HEK293 (cell line): ENCODE data around the gene EFCAB11.

ENCODE experiments used
- BCL11A ChIP-seq: fragments of 450-650 bp; formaldehyde crosslinking; IDR thresholded peaks from 2 replicates; pipeline ENCODE4 v1.5.1; 2016; ENCODE audit warnings: low read depth, missing biosample characterization, missing genetic modification characterization
- GLIS2 ChIP-seq: fragments of 450-650 bp; formaldehyde crosslinking; IDR thresholded peaks from 2 replicates; pipeline ENCODE4 v1.5.1; 2016; ENCODE audit warnings: missing biosample characterization, missing genetic modification characterization
- HOXC10 ChIP-seq: sonication (generic); formaldehyde crosslinking; IDR thresholded peaks from 2 replicates; pipeline ENCODE4 v1.8.1; 2023; ENCODE audit warnings: mild to moderate bottlenecking, missing genetic modification reagents
- KLF1 ChIP-seq: fragments of 450-650 bp; formaldehyde crosslinking; IDR thresholded peaks from 2 replicates; pipeline ENCODE4 v1.5.1; 2016; ENCODE audit warnings: missing biosample characterization, missing genetic modification characterization
- KLF17 ChIP-seq: fragments of 450-650 bp; formaldehyde crosslinking; IDR thresholded peaks from 2 replicates; pipeline ENCODE4 v1.5.1; 2016; ENCODE audit warnings: missing biosample characterization, missing genetic modification characterization
- KLF8 ChIP-seq: fragments of 450-650 bp; formaldehyde crosslinking; IDR thresholded peaks from 2 replicates; pipeline ENCODE4 v1.5.1; 2016; ENCODE audit warnings: missing biosample characterization, missing genetic modification characterization
- KLF9 ChIP-seq: fragments of 450-650 bp; formaldehyde crosslinking; IDR thresholded peaks from 2 replicates; pipeline ENCODE4 v1.5.1; 2016; ENCODE audit warnings: missing biosample characterization, missing genetic modification characterization, low read depth
- MZF1 ChIP-seq: fragments of 450-650 bp; formaldehyde crosslinking; IDR thresholded peaks from 2 replicates; pipeline ENCODE4 v1.5.1; 2017; ENCODE audit warnings: missing biosample characterization, missing genetic modification characterization, borderline replicate concordance
- PRDM10 ChIP-seq: fragments of 450-650 bp; formaldehyde crosslinking; IDR thresholded peaks from 2 replicates; pipeline ENCODE4 v1.5.1; 2016; ENCODE audit warnings: missing biosample characterization, missing genetic modification characterization
- SCRT2 ChIP-seq: fragments of 450-650 bp; formaldehyde crosslinking; IDR thresholded peaks from 2 replicates; pipeline ENCODE4 v1.5.1; 2016; ENCODE audit warnings: missing biosample characterization, missing genetic modification characterization
- TRIM28 ChIP-seq: IDR thresholded peaks from 2 replicates; pipeline ENCODE4 v1.6.1; 2011; ENCODE audit warnings: low read length, control low read depth, borderline replicate concordance
- ZBTB20 ChIP-seq: fragments of 450-650 bp; formaldehyde crosslinking; IDR thresholded peaks from 2 replicates; pipeline ENCODE4 v1.5.1; 2016; ENCODE audit warnings: missing biosample characterization, missing genetic modification characterization
- ZBTB48 ChIP-seq: fragments of 450-650 bp; formaldehyde crosslinking; IDR thresholded peaks from 2 replicates; pipeline ENCODE4 v1.5.1; 2016; ENCODE audit warnings: missing biosample characterization, missing genetic modification characterization
- ZBTB49 ChIP-seq: fragments of 450-650 bp; formaldehyde crosslinking; IDR thresholded peaks from 2 replicates; pipeline ENCODE4 v1.5.1; 2016; ENCODE audit warnings: missing biosample characterization, missing genetic modification characterization, low read depth
- ZBTB8A ChIP-seq: fragments of 450-650 bp; formaldehyde crosslinking; IDR thresholded peaks from 2 replicates; pipeline ENCODE4 v1.5.1; 2016; ENCODE audit warnings: missing biosample characterization, missing genetic modification characterization
- ZEB2 ChIP-seq: fragments of 450-650 bp; formaldehyde crosslinking; IDR thresholded peaks from 2 replicates; pipeline ENCODE4 v1.5.1; 2016; ENCODE audit warnings: missing biosample characterization, missing genetic modification characterization
- ZFP37 ChIP-seq: fragments of 450-650 bp; formaldehyde crosslinking; IDR thresholded peaks from 2 replicates; pipeline ENCODE4 v1.5.1; 2016; ENCODE audit warnings: missing biosample characterization, missing genetic modification characterization
- ZFP69B ChIP-seq: fragments of 450-650 bp; formaldehyde crosslinking; IDR thresholded peaks from 2 replicates; pipeline ENCODE4 v1.5.1; 2016; ENCODE audit warnings: missing biosample characterization, missing genetic modification characterization
- ZNF140 ChIP-seq: fragments of 450-650 bp; formaldehyde crosslinking; IDR thresholded peaks from 2 replicates; pipeline ENCODE4 v1.5.1; 2016; ENCODE audit warnings: missing biosample characterization, missing genetic modification characterization
- ZNF24 ChIP-seq: fragments of 450-650 bp; formaldehyde crosslinking; IDR thresholded peaks from 2 replicates; pipeline ENCODE4 v1.5.1; 2016; ENCODE audit warnings: missing biosample characterization, missing genetic modification characterization
- ZNF335 ChIP-seq: fragments of 450-650 bp; formaldehyde crosslinking; conservative IDR thresholded peaks from 2 replicates; pipeline ENCODE4 v1.5.1; 2016; ENCODE audit warnings: missing biosample characterization, missing genetic modification characterization
- ZNF391 ChIP-seq: fragments of 450-650 bp; formaldehyde crosslinking; IDR thresholded peaks from 2 replicates; pipeline ENCODE4 v1.5.1; 2016; ENCODE audit warnings: low read depth, missing biosample characterization, missing genetic modification characterization, borderline replicate concordance
- ZNF398 ChIP-seq: fragments of 450-650 bp; formaldehyde crosslinking; IDR thresholded peaks from 2 replicates; pipeline ENCODE4 v1.5.1; 2017; ENCODE audit warnings: missing biosample characterization, missing genetic modification characterization
- ZNF580 ChIP-seq: fragments of 450-650 bp; formaldehyde crosslinking; IDR thresholded peaks from 2 replicates; pipeline ENCODE4 v1.5.1; 2016; ENCODE audit warnings: missing biosample characterization, missing genetic modification characterization
- ZNF660 ChIP-seq: fragments of 450-650 bp; IDR thresholded peaks from 2 replicates; pipeline ENCODE4 v1.5.1; 2018; ENCODE audit warnings: missing biosample characterization, mild to moderate bottlenecking, missing genetic modification characterization
- ZNF677 ChIP-seq: fragments of 450-650 bp; IDR thresholded peaks from 2 replicates; pipeline ENCODE4 v1.5.0; 2018; ENCODE audit warnings: missing biosample characterization, mild to moderate bottlenecking, missing genetic modification characterization, moderate library complexity
- ZNF692 ChIP-seq: fragments of 450-650 bp; formaldehyde crosslinking; IDR thresholded peaks from 2 replicates; pipeline ENCODE4 v1.5.1; 2016; ENCODE audit warnings: missing biosample characterization, missing genetic modification characterization
- ZNF76 ChIP-seq: fragments of 450-650 bp; formaldehyde crosslinking; IDR thresholded peaks from 2 replicates; pipeline ENCODE4; 2016; ENCODE audit warnings: low read depth, missing biosample characterization, missing genetic modification characterization, borderline replicate concordance

EFCAB11 gene

GRCh38 chr14:89955745-89956660 is 1.5 kb upstream of the EFCAB11 start, which contains the start of gene TDP1 (continued):
- no peak for TF ChIP-seq MZF1 (tag by site-specific recombination)
- TF ChIP-seq ZFP69B: peak; percentile 76
- peak; percentile 96 for TF ChIP-seq ZBTB48 (tag by site-specific recombination)
- 0 out of 2 replicates have a peak, but pooled peaks have one; percentile 13 for TF ChIP-seq GLIS2 (tag by site-specific recombination)
- no peak for TF ChIP-seq ZNF140 (tag by site-specific recombination)
- peak; percentile 37; the same call in 1 of the 2 replicates for TF ChIP-seq KLF1 (tag by site-specific recombination)
- peak; percentile 66 for TF ChIP-seq KLF9 (tag by site-specific recombination)
- peak; percentile 83 for TF ChIP-seq PRDM10 (tag by site-specific recombination)
- peak; percentile 75 for TF ChIP-seq KLF8
- TF ChIP-seq KLF17 (tag by site-specific recombination): peak; percentile 68
- TF ChIP-seq ZEB2: peak; percentile 28; the same call in 1 of the 2 replicates
- peak; percentile 92 for TF ChIP-seq ZBTB20 (tag by site-specific recombination)
- TF ChIP-seq BCL11A (tag by site-specific recombination): no peak
- TF ChIP-seq ZNF76 (tag by site-specific recombination): peak; percentile 61; the same call in 1 of the 2 replicates
- 0 out of 2 replicates have a peak, but pooled peaks have one; percentile 28 for TF ChIP-seq ZFP37 (tag by site-specific recombination)
- TF ChIP-seq ZNF580 (tag by site-specific recombination): no peak
- peak; percentile 33; the same call in 1 of the 2 replicates for TF ChIP-seq ZNF24 (tag by site-specific recombination)
- TF ChIP-seq ZNF677 (tag by site-specific recombination): no peak
- TF ChIP-seq ZNF398 (tag by site-specific recombination): 0 out of 2 replicates have a peak, but pooled peaks have one; percentile 17
- no peak for TF ChIP-seq HOXC10
- TF ChIP-seq ZNF335: peak; percentile 92
- TF ChIP-seq ZNF391 (tag by site-specific recombination): peak; percentile 40; the same call in 1 of the 2 replicates
- TF ChIP-seq TRIM28: no peak
- TF ChIP-seq SCRT2 (tag by site-specific recombination): peak; percentile 93
- peak; percentile 76; the same call in 1 of the 2 replicates for TF ChIP-seq ZNF660 (tag by site-specific recombination)
- TF ChIP-seq ZBTB8A: peak; percentile 94
- TF ChIP-seq ZNF692 (tag by site-specific recombination): peak; percentile 83
- TF ChIP-seq ZBTB49 (tag by site-specific recombination): no peak
